GM12892 (cell line): ENCODE measurements around the gene FPGS.

Experiments
- DNase-seq: peaks from one replicate; pipeline ENCODE4 v3.0.0; 2011; ENCODE audit not compliant: insufficient read length
- FAIRE-seq: peaks from 2 replicates; lab custom pipeline; 2011; peaks lifted over from hg19 to GRCh38; lab: Jason Lieb, UNC
- POLR2A ChIP-seq: IDR thresholded peaks from 2 replicates; pipeline ENCODE4 v1.6.1; 2011; ENCODE audit warnings: low read depth, low read length, control low read depth
- POLR2AphosphoS5 ChIP-seq: IDR thresholded peaks from 2 replicates; pipeline ENCODE4 v1.6.1; 2011; ENCODE audit warnings: low read depth, low read length, control low read depth
- TAF1 ChIP-seq: IDR thresholded peaks from 2 replicates; pipeline ENCODE4 v1.6.1; 2011; ENCODE audit warnings: low read depth, mild to moderate bottlenecking, control low read depth, low read length, borderline replicate concordance

Gene FPGS

GRCh38 chr9:127761491-127761956, 41.2 kb upstream of the FPGS start:
- DNase-seq (no peak), FAIRE-seq (no peak)
- TF ChIP-seq TAF1 (no peak), POLR2AphosphoS5 (no peak), POLR2A (no peak)

GRCh38 chr9:127762111-127762676, 40.5 kb upstream of the FPGS start:
- DNase-seq: no peak
- no peak for FAIRE-seq
- TF ChIP-seq POLR2A (no peak), POLR2AphosphoS5 (no peak), TAF1 (no peak)

GRCh38 chr9:127763918-127764384, 38.7 kb upstream of the FPGS start:
- DNase-seq (no peak), FAIRE-seq (no peak)
- TF ChIP-seq POLR2A (no peak), TAF1 (no peak)

- DNase-seq (no peak), FAIRE-seq (no peak)
- TF ChIP-seq TAF1 (no peak), POLR2A (no peak), POLR2AphosphoS5 (no peak)
Measured at GRCh38 chr9:127765418-127765817, 37.3 kb upstream of the FPGS start.

GRCh38 chr9:127767410-127767809, 35.3 kb upstream of the FPGS start:
- FAIRE-seq: no peak

DNA sequence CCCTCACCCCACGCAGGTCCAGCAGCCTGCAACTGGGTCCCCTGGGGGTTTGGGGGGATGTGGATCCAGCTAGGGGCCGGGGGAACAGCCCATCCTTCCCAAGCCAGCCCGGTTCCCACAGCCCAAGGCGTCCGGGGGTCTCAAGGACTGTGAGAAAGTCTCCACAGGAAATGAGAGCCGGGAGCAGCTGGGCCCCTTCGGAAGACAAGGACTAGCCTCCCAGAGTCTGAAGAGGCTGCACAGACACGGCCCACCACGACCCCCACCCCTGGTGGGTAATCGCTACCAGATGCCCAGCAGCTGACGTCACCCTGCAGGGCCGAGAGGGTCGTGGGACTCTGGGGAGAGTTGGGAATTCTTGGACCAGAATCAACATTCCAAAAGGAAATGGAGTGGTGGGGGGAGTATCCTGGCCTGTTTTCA, 34.8 kb upstream of the FPGS start:
- TF ChIP-seq POLR2A (no peak), TAF1 (no peak)
- no peak for DNase-seq
- no peak for FAIRE-seq

More at GRCh38 chr9:127767410-127767809, 35.3 kb upstream of the FPGS start:
- TF ChIP-seq POLR2A: no peak
- DNase-seq: no peak

DNA sequence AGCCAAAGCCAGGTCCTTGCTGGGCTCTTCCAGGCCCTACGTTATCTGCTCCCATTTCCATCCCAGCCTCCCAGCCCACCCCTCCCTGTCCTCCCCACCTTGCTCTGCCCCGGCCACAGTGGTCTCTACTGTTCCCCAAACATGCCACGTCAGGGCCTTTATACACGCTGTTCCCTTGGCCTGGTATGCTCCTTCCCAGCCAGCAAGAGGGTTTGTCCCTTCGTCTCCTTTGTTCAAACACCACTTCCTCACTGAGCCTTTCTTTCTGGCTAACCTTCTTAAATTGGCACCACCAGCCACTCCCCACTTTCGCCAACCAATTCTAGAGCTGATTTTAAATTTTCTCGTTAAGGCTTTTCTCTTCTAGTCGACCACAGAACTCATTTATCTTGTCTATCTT, 34.0 kb upstream of the FPGS start:
- DNase-seq (no peak), FAIRE-seq (no peak)
- TF ChIP-seq TAF1 (no peak), POLR2A (no peak), POLR2AphosphoS5 (no peak)

- no peak for FAIRE-seq
- TF ChIP-seq TAF1 (no peak), POLR2A (no peak), POLR2AphosphoS5 (no peak)
- DNase-seq: no peak
Measured at GRCh38 chr9:127769101-127769500, 33.6 kb upstream of the FPGS start.

DNA sequence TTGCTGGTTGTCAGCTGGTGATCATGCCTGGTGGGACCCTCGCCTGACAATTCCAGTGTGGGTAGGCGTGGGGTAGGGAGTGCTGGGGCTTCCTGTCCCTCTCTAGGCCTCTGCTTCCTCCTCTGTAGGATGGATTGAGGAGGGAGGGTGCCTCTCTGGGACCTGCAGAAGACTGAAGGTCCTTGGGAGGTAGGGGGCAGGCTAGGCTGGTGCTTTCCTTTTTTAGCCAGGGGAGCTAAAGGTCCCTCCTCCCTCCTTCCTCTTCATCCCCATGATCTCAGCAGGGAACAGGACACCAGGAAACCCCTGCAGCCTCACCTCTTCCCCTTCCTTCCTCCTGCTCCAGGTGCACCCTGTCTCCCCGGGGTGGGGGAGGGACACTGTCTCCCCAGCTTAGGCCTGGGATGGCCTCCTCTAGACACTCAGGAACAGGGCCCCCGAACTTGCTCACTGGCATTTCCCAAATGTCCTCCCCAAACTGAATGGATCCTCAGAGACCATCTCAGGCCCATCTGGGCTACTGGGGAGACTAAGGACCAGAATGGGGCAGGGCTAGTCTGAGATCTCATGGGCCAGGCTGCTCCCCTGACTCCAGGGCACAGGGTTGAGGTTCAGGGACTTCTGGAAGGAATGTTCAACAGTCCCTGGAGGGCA, 32.6 kb upstream of the FPGS start:
- no peak for DNase-seq
- TF ChIP-seq TAF1: no peak
- TF ChIP-seq POLR2A: no peak
- no peak for TF ChIP-seq POLR2AphosphoS5
- no peak for FAIRE-seq

DNA sequence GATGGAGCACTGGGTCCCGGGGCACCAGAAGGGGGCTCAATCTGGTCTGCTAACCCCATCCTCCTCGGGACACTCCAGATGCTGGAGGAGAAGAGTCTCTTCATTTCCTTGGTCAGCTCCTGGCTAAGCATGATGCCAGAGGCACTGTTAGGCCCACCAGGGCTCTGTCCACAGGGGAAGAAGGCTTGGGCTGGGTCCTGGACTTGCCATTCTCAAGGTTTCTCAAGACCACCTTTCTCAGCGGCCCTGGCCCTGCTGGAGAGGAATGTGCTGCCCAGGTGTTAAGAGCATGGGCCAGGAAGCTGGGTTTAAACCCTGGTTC, 32.1 kb upstream of the FPGS start:
- FAIRE-seq (no peak), DNase-seq (no peak)
- TF ChIP-seq POLR2AphosphoS5 (no peak), POLR2A (no peak)

DNA sequence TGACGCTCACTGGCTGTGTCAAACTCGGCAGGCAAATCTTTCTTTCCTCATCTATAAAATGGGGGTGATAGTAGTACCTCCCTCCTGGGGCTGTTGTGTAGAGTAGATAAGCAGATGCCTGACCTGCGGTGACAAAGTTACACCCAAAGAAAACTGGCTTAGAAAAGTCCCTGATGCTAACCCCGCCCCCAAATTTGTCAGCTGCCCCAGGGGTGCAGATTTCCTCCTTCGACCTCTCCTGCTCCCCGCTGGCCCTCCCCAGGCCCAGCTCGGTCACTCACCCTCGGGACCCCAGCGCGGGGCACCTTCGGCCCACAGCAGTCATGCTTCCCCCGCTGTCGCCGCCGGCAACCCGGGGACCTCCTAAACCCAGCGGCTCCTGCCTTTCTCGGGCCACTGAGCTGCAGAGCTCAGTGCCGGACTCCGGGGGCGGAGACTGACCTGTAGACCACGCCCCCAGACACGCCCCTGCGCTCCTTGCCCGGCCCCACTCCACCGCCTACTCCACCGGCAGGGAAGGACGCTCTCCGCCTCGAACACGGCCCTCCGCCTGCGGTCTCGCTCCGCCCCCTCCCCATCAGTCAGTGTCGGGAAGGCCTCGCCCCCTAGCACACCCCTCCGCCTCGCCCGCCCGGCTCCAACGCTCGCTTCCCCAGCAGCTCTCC, 31.6 kb upstream of the FPGS start:
- FAIRE-seq: peak; percentile 95
- peak; percentile 91 for DNase-seq
- TF ChIP-seq TAF1: no peak
- no peak for TF ChIP-seq POLR2AphosphoS5
- TF ChIP-seq POLR2A: no peak
